Kidney (tissue), 14 donors: ENCODE measurements around the gene SESN3. TPM values are rescaled to one million over a fixed set of nuclear protein-coding genes. Genes with fewer than 3 reads are reported as not detected.

ENCODE experiments used
- DNase-seq, 5 donors: peaks; one replicate each; pipeline ENCODE4 v3.0.0-alpha.2; 2013 to 2020
- FAIRE-seq: peaks from 2 replicates; lab custom pipeline; 2012; peaks lifted over from hg19 to GRCh38; lab: Jason Lieb, UNC
- H3K27ac ChIP-seq, 2 donors: one replicate each; pipeline ENCODE4 v1.7.0; 2013; ENCODE audit warnings: low read depth in 2 of 2, low read length in 2 of 2, inconsistent platforms in 1 of 2
- H3K27me3 ChIP-seq: one replicate; pipeline ENCODE4 v1.7.1; 2013; ENCODE audit warnings: low read length, inconsistent platforms; ENCODE audit not compliant: control insufficient read depth, insufficient read depth
- H3K36me3 ChIP-seq, 3 donors: one replicate each; pipeline versions ENCODE4 v1.7.0 to v1.7.1; 2013; ENCODE audit warnings: low read length in 3 of 3, control low read depth in 1 of 3, inconsistent platforms in 1 of 3; ENCODE audit not compliant: insufficient read depth in 3 of 3, control insufficient read depth in 2 of 3
- H3K4me1 ChIP-seq, 3 donors: one replicate each; pipeline versions ENCODE4 v1.7.0 to v1.7.1; 2013; ENCODE audit warnings: low read length in 3 of 3, inconsistent platforms in 1 of 3, low read depth in 1 of 3; ENCODE audit not compliant: control insufficient read depth in 2 of 3, insufficient read depth in 2 of 3
- H3K4me3 ChIP-seq, 3 donors: one replicate each; pipeline versions ENCODE4 v1.7.0 to v1.8.1; 2013; ENCODE audit warnings: low read length in 3 of 3, control low read depth in 1 of 3, inconsistent platforms in 1 of 3
- H3K9ac ChIP-seq, 3 donors: one replicate each; pipeline versions ENCODE4 v1.7.0 to v1.7.1; 2013; ENCODE audit warnings: low read length in 3 of 3, control low read depth in 1 of 3, inconsistent platforms in 1 of 3
- H3K9me3 ChIP-seq, 3 donors: one replicate each; pipeline versions ENCODE4 v1.7.0 to v1.7.1; 2013; ENCODE audit warnings: low read length in 3 of 3, control low read depth in 1 of 3, inconsistent platforms in 1 of 3; ENCODE audit not compliant: control insufficient read depth in 2 of 3, insufficient read depth in 1 of 3
- intact Hi-C: fragments of 100-400 bp; cut with DNase I; formaldehyde crosslinking; loops from one replicate; pipeline ENCODE4 v1.11.1; 2022
- polyA plus RNA-seq: library from polyadenylated mRNA; stranded (reverse); fragments of 350-450 nt; fragmentation: Illumina TruSeq; extraction: RNeasy Lipid Tissue Mini Kit (QIAGEN cat#74804); gene quantifications from one replicate; pipeline ENCODE4 v1.2.3, GENCODE V29; 2014; ENCODE audit warnings: low read depth, low replicate concordance; ENCODE audit not compliant: insufficient read depth
- total RNA-seq: library from RNA; stranded (reverse); fragmentation: NEBNext Ultra II Directional; extraction: Animal tissue kit (Norgen Biotek cat#: 25700); gene quantifications from one replicate; pipeline ENCODE4 v1.2.1, GENCODE V29; 2021
- TF ChIP-seq, protein P1 (sequence below): IDR thresholded peaks from 3 replicates; pipeline ENCODE4 v1.5.1; 2012; ENCODE audit warnings: mild to moderate bottlenecking, moderate library complexity, borderline replicate concordance; ENCODE audit not compliant: insufficient read depth; ENCODE audit errors: extremely low read depth
- donor health status: control.
- donor health status: control.
- donor health status: control.
- donor health status: control.
- donor health status: control.
- donor health status: DM: yes; HTN: yes; CAD: no.
- donor health status: Normal renal cell carcinoma (clear cell type).

The SESN3 gene
- total and polyA plus RNA-seq, 2 donors from 2014 or later = 5.1 to 50.1 TPM

GRCh38 chr11:95150956-95151684 lies 79.9 kb downstream of the SESN3 start:
- FAIRE-seq (peak; percentile 73), DNase-seq (peak; percentile 95 to 97 (median 96))
- H3K4me1 ChIP-seq = peaks cover 0 to 9% (median 0%) of the 10 kb centered on the region in 3 donors

GRCh38 chr11:95149651-95150364 lies 81.2 kb downstream of the SESN3 start:
- no peaks in the 10 kb centered on the region for H3K36me3 ChIP-seq
- no peaks in the 10 kb centered on the region for H3K9me3 ChIP-seq
- H3K9ac ChIP-seq = peak overlapping the region in 2 of 3 donors; percentile 4 to 58
- H3K4me3 ChIP-seq = peak overlapping the region; percentile 69 to 85 (median 70)
- DNase-seq = peak; percentile 37 to 87 (median 68)
- H3K27me3 ChIP-seq = no peaks in the 10 kb centered on the region
- TF ChIP-seq, protein P1, sequence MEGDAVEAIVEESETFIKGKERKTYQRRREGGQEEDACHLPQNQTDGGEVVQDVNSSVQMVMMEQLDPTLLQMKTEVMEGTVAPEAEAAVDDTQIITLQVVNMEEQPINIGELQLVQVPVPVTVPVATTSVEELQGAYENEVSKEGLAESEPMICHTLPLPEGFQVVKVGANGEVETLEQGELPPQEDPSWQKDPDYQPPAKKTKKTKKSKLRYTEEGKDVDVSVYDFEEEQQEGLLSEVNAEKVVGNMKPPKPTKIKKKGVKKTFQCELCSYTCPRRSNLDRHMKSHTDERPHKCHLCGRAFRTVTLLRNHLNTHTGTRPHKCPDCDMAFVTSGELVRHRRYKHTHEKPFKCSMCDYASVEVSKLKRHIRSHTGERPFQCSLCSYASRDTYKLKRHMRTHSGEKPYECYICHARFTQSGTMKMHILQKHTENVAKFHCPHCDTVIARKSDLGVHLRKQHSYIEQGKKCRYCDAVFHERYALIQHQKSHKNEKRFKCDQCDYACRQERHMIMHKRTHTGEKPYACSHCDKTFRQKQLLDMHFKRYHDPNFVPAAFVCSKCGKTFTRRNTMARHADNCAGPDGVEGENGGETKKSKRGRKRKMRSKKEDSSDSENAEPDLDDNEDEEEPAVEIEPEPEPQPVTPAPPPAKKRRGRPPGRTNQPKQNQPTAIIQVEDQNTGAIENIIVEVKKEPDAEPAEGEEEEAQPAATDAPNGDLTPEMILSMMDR = no peak
- H3K27ac ChIP-seq = peak overlapping the region; percentile 91 to 92
- intact Hi-C loops = loop anchor here (5.0 kb wide), 1 partner anchor 612 kb away; no protein-coding TSS in a partner anchor
- no peak for FAIRE-seq
- H3K4me1 ChIP-seq = peaks cover 0 to 9% (median 0%) of the 10 kb centered on the region in 3 donors

More at GRCh38 chr11:95150956-95151684, 79.9 kb downstream of the SESN3 start:
- Histone ChIP-seq H3K27me3 (no peaks in the 10 kb centered on the region), H3K27ac (peak overlapping the region; percentile 91 to 92), H3K36me3 (no peaks in the 10 kb centered on the region), H3K4me3 (peak overlapping the region; percentile 69 to 85 (median 70)), H3K9me3 (no peaks in the 10 kb centered on the region), H3K9ac (peak overlapping the region; percentile 73 to 89 (median 79))
- intact Hi-C loops = loop anchor here (5.0 kb wide), 1 partner anchor 611 kb away; no protein-coding TSS in a partner anchor
- TF ChIP-seq, protein P1 = peak; percentile 89

DNA sequence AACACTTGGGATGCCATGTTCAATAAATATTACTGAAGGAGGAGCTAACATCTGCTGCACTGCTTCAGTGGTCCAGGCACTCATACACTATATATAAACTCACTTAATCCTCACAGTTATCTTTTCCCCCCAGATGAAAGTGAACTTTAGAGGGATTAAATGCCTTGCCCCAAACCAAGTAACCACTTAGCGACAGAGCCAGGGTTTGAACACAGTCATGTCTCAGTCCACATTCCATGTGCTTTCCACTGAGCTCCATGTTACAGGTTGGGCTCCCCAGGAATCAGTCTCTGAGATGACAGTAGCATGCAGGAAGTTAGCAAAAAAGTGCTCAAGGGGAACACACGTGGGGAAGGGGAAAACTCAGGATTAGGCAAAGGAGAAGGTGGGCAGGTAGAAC lies 82.1 kb downstream of the SESN3 start:
- no peaks in the 10 kb centered on the region for H3K27me3 ChIP-seq
- peaks cover 0 to 9% (median 0%) of the 10 kb centered on the region in 3 donors for H3K4me1 ChIP-seq
- DNase-seq (no peak), FAIRE-seq (no peak)
- no peak overlapping the region for H3K9ac ChIP-seq
- no peaks in the 10 kb centered on the region for H3K9me3 ChIP-seq
- H3K4me3 ChIP-seq = no peak overlapping the region
- no peak overlapping the region for H3K27ac ChIP-seq
- TF ChIP-seq, protein P1 = no peak
- intact Hi-C loops = no loop called here
- H3K36me3 ChIP-seq = no peaks in the 10 kb centered on the region
